ENCODE results near the gene KASH5.

The KASH5 gene, protein sequence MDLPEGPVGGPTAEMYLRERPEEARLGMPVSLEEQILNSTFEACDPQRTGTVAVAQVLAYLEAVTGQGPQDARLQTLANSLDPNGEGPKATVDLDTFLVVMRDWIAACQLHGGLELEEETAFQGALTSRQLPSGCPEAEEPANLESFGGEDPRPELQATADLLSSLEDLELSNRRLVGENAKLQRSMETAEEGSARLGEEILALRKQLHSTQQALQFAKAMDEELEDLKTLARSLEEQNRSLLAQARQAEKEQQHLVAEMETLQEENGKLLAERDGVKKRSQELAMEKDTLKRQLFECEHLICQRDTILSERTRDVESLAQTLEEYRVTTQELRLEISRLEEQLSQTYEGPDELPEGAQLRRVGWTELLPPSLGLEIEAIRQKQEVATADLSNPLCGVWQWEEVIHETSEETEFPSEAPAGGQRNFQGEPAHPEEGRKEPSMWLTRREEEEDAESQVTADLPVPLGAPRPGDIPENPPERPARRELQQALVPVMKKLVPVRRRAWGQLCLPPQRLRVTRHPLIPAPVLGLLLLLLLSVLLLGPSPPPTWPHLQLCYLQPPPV

GRCh38 chr19:49387936-49388372 is at the start of gene KASH5:
Gene KASH5 (plus strand): TSS chr19:49388249. CDS start chr19:49390884, 2,635 bp downstream.
- H3K36me3 Mint-ChIP-seq = no peaks in the 10 kb centered on the region
- H3K4me1 Mint-ChIP-seq = peaks cover 54% of the 10 kb centered on the region
- H3K9me3 Mint-ChIP-seq = peaks cover 3% of the 10 kb centered on the region
- H3K27ac Mint-ChIP-seq = peak within 1 kb of the TSS; percentile 69
- H3K27me3 Mint-ChIP-seq = no peaks in the 10 kb centered on the region
- peak; percentile 84 for ATAC-seq
- peak within 1 kb of the TSS; percentile 83 for H3K4me3 Mint-ChIP-seq

DNA sequence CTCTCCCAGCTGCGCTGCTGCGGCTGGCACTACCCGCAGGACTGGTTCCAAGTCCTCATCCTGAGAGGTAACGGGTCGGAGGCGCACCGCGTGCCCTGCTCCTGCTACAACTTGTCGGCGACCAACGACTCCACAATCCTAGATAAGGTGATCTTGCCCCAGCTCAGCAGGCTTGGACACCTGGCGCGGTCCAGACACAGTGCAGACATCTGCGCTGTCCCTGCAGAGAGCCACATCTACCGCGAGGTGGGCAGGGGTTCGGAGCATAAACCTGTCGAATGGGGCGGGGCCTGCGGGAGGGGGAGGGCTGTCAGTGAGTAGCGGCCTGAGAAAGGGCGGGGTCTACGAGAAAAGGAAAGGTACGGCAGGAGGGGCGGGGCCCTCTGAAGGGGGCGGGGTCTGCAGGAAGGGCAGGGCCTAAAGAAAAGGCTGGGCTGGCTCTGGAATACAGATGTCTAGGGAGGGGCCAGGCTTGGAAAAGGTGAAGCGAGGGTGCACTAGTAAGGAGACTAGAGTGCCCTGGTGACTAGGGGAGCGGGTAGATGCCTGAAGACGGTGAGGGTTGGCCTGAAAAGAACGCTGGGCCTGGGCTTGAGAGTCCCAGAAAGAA is 49.3 kb upstream of the KASH5 start:
- Mint-ChIP-seq H3K4me3 (peak overlapping the region; percentile 90), H3K9me3 (peaks cover 9% of the 10 kb centered on the region), H3K27ac (peak overlapping the region; percentile 95), H3K27me3 (no peaks in the 10 kb centered on the region), H3K36me3 (peaks cover 61% of the 10 kb centered on the region), H3K4me1 (peaks cover 80% of the 10 kb centered on the region)
- ATAC-seq = no peak

GRCh38 chr19:49339301-49340068 is 48.6 kb upstream of the KASH5 start:
- peak; percentile 3 for ATAC-seq
- Mint-ChIP-seq H3K27ac (peak overlapping the region; percentile 67), H3K36me3 (peaks cover 62% of the 10 kb centered on the region), H3K9me3 (peaks cover 9% of the 10 kb centered on the region), H3K4me3 (peak overlapping the region; percentile 90), H3K27me3 (no peaks in the 10 kb centered on the region), H3K4me1 (peaks cover 75% of the 10 kb centered on the region)

DNA sequence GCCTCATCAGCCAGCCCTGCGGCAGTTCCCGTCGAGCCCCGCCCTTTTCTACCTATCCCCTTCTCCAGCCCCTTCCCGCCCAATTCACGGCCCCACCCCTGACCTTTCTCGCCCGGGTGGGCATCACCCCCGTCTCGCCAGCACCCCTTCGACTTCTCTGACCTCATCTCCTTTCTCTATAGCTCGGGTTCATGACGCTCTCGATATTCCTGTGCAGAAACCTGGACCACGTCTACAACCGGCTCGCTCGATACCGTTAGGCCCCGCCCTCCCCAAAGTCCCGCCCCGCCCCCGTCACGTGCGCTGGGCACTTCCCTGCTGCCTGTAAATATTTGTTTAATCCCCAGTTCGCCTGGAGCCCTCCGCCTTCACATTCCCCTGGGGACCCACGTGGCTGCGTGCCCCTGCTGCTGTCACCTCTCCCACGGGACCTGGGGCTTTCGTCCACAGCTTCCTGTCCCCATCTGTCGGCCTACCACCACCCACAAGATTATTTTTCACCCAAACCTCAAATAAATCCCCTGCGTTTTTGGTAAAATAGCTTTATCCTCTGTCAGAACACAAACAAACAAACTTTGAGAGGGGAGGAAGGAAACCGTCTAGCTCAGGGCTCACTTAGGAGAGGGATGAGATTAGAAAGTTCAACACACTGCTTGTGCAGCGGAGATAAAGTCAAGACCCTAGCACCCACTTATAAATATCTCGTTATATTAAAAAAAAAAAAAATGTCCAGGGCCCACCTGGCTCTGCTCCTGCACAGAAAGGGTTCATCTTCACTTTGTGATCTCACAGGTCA is 47.8 kb upstream of the KASH5 start:
- Mint-ChIP-seq H3K27me3 (no peaks in the 10 kb centered on the region), H3K9me3 (peaks cover 9% of the 10 kb centered on the region), H3K4me3 (peak overlapping the region; percentile 74), H3K27ac (peak overlapping the region; percentile 67), H3K4me1 (peaks cover 76% of the 10 kb centered on the region), H3K36me3 (peaks cover 70% of the 10 kb centered on the region)
- ATAC-seq = peak; percentile 83

GRCh38 chr19:49340865-49341718 is 47.0 kb upstream of the KASH5 start:
- Mint-ChIP-seq H3K36me3 (peaks cover 65% of the 10 kb centered on the region), H3K27me3 (no peaks in the 10 kb centered on the region), H3K27ac (peak overlapping the region; percentile 67), H3K4me3 (peak overlapping the region; percentile 46), H3K9me3 (peaks cover 9% of the 10 kb centered on the region), H3K4me1 (peaks cover 78% of the 10 kb centered on the region)
- ATAC-seq = no peak

- Mint-ChIP-seq H3K27ac (peak overlapping the region; percentile 9), H3K4me3 (no peak overlapping the region), H3K9me3 (peaks cover 9% of the 10 kb centered on the region), H3K4me1 (peaks cover 71% of the 10 kb centered on the region), H3K36me3 (peaks cover 53% of the 10 kb centered on the region), H3K27me3 (no peaks in the 10 kb centered on the region)
- no peak for ATAC-seq
Observed at GRCh38 chr19:49342291-49342721, 45.7 kb upstream of the KASH5 start.

- Mint-ChIP-seq H3K4me3 (no peak overlapping the region), H3K4me1 (peaks cover 71% of the 10 kb centered on the region), H3K27me3 (no peaks in the 10 kb centered on the region), H3K36me3 (peaks cover 51% of the 10 kb centered on the region), H3K9me3 (peaks cover 6% of the 10 kb centered on the region), H3K27ac (peak overlapping the region; percentile 9)
- ATAC-seq = no peak
Observed at GRCh38 chr19:49343123-49343522, 44.9 kb upstream of the KASH5 start.

DNA sequence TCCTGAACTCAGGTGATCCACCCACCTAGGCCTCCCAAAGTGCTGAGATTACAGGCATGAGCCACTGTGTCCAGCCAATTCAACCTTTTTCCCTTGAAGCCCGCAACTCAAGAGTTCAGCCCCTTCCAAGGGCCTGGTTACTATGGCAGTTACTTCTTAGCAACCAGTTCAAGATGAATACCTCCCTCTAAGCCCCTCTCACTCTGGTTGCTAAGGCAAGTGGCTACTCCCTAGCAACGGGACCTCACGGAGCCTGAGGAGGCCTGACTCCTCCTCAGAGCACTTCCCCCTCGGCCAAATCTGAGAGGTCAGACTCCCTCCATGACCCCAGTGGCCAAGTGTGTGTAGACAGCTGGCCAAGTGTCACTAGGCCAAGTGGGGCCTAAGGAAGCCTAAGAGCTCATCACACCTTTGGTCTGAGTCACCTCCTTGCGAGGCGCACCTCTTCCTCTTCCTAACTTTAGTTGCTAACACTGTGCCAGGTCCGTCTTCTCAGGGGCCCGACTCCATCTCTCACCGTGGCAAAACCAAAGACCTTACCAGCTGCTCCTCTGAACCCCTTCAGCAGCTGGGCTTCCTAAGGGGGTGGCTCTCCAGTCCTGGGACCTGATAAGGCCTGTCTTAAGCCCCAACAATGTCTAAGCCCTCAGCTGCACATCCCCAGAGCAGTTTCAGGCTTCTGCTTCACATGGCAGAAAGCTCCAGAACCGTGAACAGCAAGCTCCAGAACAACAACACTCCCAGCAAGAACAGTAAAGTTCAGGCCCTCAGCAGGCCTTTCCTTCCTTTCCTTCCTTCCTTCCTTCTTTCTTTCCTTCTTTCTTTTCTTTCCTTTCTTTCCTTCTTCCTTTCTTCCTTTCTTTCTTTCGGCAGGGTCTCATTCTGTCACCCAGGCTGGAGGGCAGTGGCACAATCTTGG is 43.3 kb upstream of the KASH5 start:
- no peak for ATAC-seq
- Mint-ChIP-seq H3K4me1 (peaks cover 66% of the 10 kb centered on the region), H3K36me3 (peaks cover 35% of the 10 kb centered on the region), H3K9me3 (peaks cover 3% of the 10 kb centered on the region), H3K27ac (peak overlapping the region; percentile 42), H3K4me3 (no peak overlapping the region), H3K27me3 (no peaks in the 10 kb centered on the region)

- Mint-ChIP-seq H3K9me3 (no peaks in the 10 kb centered on the region), H3K36me3 (peaks cover 26% of the 10 kb centered on the region), H3K4me3 (no peak overlapping the region), H3K27ac (no peak overlapping the region), H3K4me1 (peaks cover 44% of the 10 kb centered on the region), H3K27me3 (no peaks in the 10 kb centered on the region)
- no peak for ATAC-seq
Observed at GRCh38 chr19:49347191-49347590, 40.9 kb upstream of the KASH5 start.

GRCh38 chr19:49347835-49348234 is 40.2 kb upstream of the KASH5 start:
- H3K4me3 Mint-ChIP-seq = no peak overlapping the region
- no peaks in the 10 kb centered on the region for H3K27me3 Mint-ChIP-seq
- peaks cover 22% of the 10 kb centered on the region for H3K36me3 Mint-ChIP-seq
- ATAC-seq = peak; percentile 86
- H3K27ac Mint-ChIP-seq = peak overlapping the region; percentile 4
- peaks cover 39% of the 10 kb centered on the region for H3K4me1 Mint-ChIP-seq
- no peaks in the 10 kb centered on the region for H3K9me3 Mint-ChIP-seq

DNA sequence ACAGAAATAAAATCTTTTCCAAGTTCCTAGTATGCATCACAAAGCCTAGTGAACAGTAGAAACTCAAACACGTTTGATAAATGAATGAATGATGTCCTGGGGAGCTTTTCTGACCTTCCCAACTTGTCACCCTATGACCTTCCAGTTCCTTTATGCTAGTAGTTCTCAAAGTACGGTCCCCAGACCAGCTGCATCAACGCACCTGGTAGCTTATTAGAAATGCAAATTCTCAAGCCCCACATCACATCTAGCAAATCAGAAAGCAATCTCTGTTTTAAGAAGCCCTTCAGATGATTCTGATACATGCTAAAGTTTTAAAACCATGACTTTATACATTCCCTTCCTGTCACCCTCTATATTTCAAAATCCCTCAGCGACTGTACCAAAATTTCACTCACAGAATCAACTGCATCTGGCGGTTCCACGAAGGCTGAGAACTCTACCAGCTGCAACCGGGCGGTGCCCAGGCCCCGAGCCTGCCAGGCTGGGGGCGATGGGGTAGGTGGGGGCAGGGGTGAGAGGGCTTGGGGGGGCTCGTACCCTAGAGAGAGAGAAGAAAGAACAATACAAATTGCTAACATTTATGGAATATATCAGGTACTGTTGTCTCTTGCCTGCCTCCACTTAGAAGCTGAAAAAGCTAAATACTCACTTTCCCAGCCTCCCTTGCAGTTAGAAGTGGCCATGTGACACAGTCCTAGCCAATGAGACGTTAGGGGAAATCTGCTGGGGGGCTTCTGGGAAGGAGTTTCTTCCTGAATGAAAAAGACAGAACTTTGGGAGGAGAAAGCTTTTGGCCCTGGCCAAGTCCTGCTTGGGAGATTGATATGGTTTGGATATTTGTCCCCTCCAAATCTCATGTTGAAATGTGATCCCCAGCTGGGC is 39.5 kb upstream of the KASH5 start:
- Mint-ChIP-seq H3K4me3 (no peak overlapping the region), H3K27me3 (no peaks in the 10 kb centered on the region), H3K36me3 (peaks cover 17% of the 10 kb centered on the region), H3K27ac (peak overlapping the region; percentile 4), H3K4me1 (peaks cover 41% of the 10 kb centered on the region), H3K9me3 (no peaks in the 10 kb centered on the region)
- peak; percentile 34 for ATAC-seq

DNA sequence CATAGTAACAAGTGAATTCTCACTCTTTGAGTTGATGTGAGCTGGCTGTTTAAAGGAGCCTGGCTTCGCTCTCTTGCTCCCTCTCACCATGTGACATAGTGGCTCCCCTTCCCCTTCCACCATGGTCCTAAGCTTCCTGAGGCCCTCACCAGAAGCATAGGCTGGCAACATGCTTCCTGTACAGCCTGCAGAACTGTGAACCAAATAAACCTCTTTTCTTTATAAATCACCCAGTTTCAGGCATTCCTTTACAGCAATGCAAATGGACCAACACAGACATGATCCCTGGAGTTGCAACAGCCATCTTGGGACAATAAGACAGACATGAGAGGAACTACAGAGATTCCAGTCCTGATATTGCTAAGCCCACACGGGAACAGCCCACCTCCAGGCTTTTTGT is 38.5 kb upstream of the KASH5 start:
- peaks cover 47% of the 10 kb centered on the region for H3K4me1 Mint-ChIP-seq
- H3K36me3 Mint-ChIP-seq = peaks cover 15% of the 10 kb centered on the region
- H3K4me3 Mint-ChIP-seq = no peak overlapping the region
- H3K27ac Mint-ChIP-seq = no peak overlapping the region
- no peaks in the 10 kb centered on the region for H3K9me3 Mint-ChIP-seq
- no peaks in the 10 kb centered on the region for H3K27me3 Mint-ChIP-seq
- no peak for ATAC-seq
